Panc1 (cell line): ENCODE data around the gene ENTPD1. TPM values are rescaled to one million over a fixed set of nuclear protein-coding genes. Genes with fewer than 3 reads are reported as not detected.

Source experiments
- ATAC-seq: fragments of 200-7000 bp; cut with Tn5 transposase; 2 replicates; pipeline ENCODE4 v1.9.1; 2020; ENCODE audit warnings: mild to moderate bottlenecking, moderate library complexity
- BruUV-seq: library from RNA; stranded (reverse); fragments of 400-500 nt; replicated peaks from 2 replicates; lab custom pipeline; 2021; lab: Mats Ljungman, UMichigan
- CTCF ChIA-PET: fragments of 300-600 bp; sonication (Branson Sonifier 250); formaldehyde crosslinking; loops from one replicate; lab custom pipeline; 2022; ENCODE audit warnings: antibody characterized with exemption; lab: Charles Lee
- POLR2A ChIA-PET: fragments of 300-600 bp; sonication (Branson Sonifier 250); formaldehyde crosslinking; loops from one replicate; lab custom pipeline; 2022; ENCODE audit warnings: antibody characterized with exemption; lab: Charles Lee
- DNase-seq: peaks from one replicate; pipeline ENCODE4 v3.0.0-alpha.2; 2010; ENCODE audit warnings: low read depth, low spot score
- H3K27ac ChIP-seq: 2 replicates; pipeline ENCODE4 v1.5.1; 2011; ENCODE audit warnings: mild to moderate bottlenecking, low read length, inconsistent platforms
- H3K27me3 ChIP-seq: fragments of 200-500 bp; sonication (Bioruptor generic); 2 replicates; pipeline ENCODE4 v1.6.0; 2014; ENCODE audit warnings: low read length, inconsistent platforms; ENCODE audit not compliant: control insufficient read depth, insufficient read depth
- H3K36me3 ChIP-seq: fragments of 200-500 bp; sonication (Bioruptor generic); 2 replicates; pipeline ENCODE4 v1.5.1; 2014; ENCODE audit warnings: inconsistent platforms, mild to moderate bottlenecking, low read length, moderate library complexity; ENCODE audit not compliant: control insufficient read depth, insufficient read depth
- H3K4me1 ChIP-seq: 2 replicates; pipeline ENCODE4 v1.5.1; 2011; ENCODE audit warnings: inconsistent platforms, mild to moderate bottlenecking, low read length, moderate library complexity; ENCODE audit not compliant: control insufficient read depth, insufficient read depth
- H3K4me3 ChIP-seq, 2 experiments: 2 replicates each; pipeline ENCODE4 v1.5.1; 2011 to 2012; ENCODE audit warnings: low read depth in 2 of 2, low read length in 2 of 2, mild to moderate bottlenecking in 2 of 2, inconsistent platforms in 1 of 2, moderate library complexity in 1 of 2
- H3K9me3 ChIP-seq: fragments of 200-500 bp; sonication (Bioruptor generic); 2 replicates; pipeline ENCODE4 v1.5.1; 2014; ENCODE audit warnings: low read depth, mild to moderate bottlenecking, inconsistent platforms, low read length, moderate library complexity; ENCODE audit not compliant: control insufficient read depth, insufficient read depth
- CTCF ChIP-seq: fragments of 450-650 bp; IDR thresholded peaks from 2 replicates; pipeline ENCODE4 v1.5.1; 2017; ENCODE audit warnings: mild to moderate bottlenecking
- POLR2AphosphoS5 ChIP-seq: IDR thresholded peaks from 2 replicates; pipeline ENCODE4 v1.6.1; 2012; ENCODE audit warnings: mild to moderate bottlenecking, low read depth, low read length, moderate library complexity
- REST ChIP-seq, 2 experiments: IDR thresholded peaks; 2 replicates each; pipeline ENCODE4 v1.6.1; 2011 to 2012; ENCODE audit warnings: low read depth in 2 of 2, control low read depth in 1 of 2, low read length in 1 of 2, mild to moderate bottlenecking in 1 of 2, moderate library complexity in 1 of 2; ENCODE audit not compliant: insufficient read depth in 1 of 2
- SIN3A ChIP-seq: IDR thresholded peaks from 2 replicates; pipeline ENCODE4 v1.6.1; 2012; ENCODE audit warnings: low read depth, mild to moderate bottlenecking, low read length, moderate library complexity, borderline replicate concordance; ENCODE audit not compliant: insufficient read depth
- TCF7L2 ChIP-seq: IDR thresholded peaks from 2 replicates; pipeline ENCODE4 v1.6.1; 2011; ENCODE audit warnings: mild to moderate bottlenecking, low read depth, low read length, inconsistent platforms
- in situ Hi-C: cut with HindIII; loops from 2 replicates; pipeline ENCODE4 v1.10.0; 2016; ENCODE audit warnings: low sequenced_read_pairs, low pct_unique_long_range_greater_than_20kb
- intact Hi-C: fragments of 100-400 bp; cut with micrococcal nuclease; formaldehyde crosslinking; loops from one replicate; pipeline ENCODE4 v1.10.0; 2022; ENCODE audit not compliant: unreplicated experiment
- total RNA-seq: library from RNA; stranded (reverse); gene quantifications from one replicate; pipeline ENCODE4 v1.2.1, GENCODE V29; 2021; ENCODE audit not compliant: unreplicated experiment

Gene ENTPD1
- total RNA-seq, 1 experiment from 2014 or later: 0.31 TPM

- H3K9me3 ChIP-seq: no peaks in the 10 kb centered on the region
- BruUV-seq: no TSS peak
- intact Hi-C loops: no loop called here
- H3K4me3 ChIP-seq: no peak overlapping the region
- no peaks in the 10 kb centered on the region for H3K36me3 ChIP-seq
- H3K27me3 ChIP-seq: 0 out of 2 replicates have a peak, but pooled peaks cover 1% of the 10 kb centered on the region
- POLR2A ChIA-PET: no interaction called here
- no peak overlapping the region for H3K27ac ChIP-seq
- in situ Hi-C loops: no loop called here
- no peak for TF ChIP-seq POLR2AphosphoS5
- no peak for TF ChIP-seq SIN3A
- no peak for TF ChIP-seq TCF7L2
- ATAC-seq (no peak), DNase-seq (no peak)
- H3K4me1 ChIP-seq: no peaks in the 10 kb centered on the region
- CTCF ChIA-PET: no interaction called here
Measured at GRCh38 chr10:95835149-95835860, 79.3 kb downstream of the ENTPD1 start.

GRCh38 chr10:95835911-95836310, 79.9 kb downstream of the ENTPD1 start:
- Histone ChIP-seq H3K4me1 (no peaks in the 10 kb centered on the region), H3K4me3 (no peak overlapping the region), H3K9me3 (no peaks in the 10 kb centered on the region), H3K27me3 (peaks cover 7% of the 10 kb centered on the region; the same call in 1 of the 2 replicates), H3K36me3 (no peaks in the 10 kb centered on the region), H3K27ac (no peak overlapping the region)
- in situ Hi-C loops (no loop called here), intact Hi-C loops (no loop called here)
- CTCF ChIA-PET: interaction anchor here (0.9 kb wide), 1 partner anchor 142 kb away, joined by 3 read pairs; the partner anchor contains the start of gene TCTN3
- ATAC-seq: no peak
- POLR2A ChIA-PET: no interaction called here
- no peak for DNase-seq
- BruUV-seq: no TSS peak
- TF ChIP-seq CTCF (no peak), TCF7L2 (no peak), REST (IDR thresholded peaks at IDR 0.05; ENCODE audit: insufficient read depth in 1 of 2, low read depth in 2 of 2, low read length in 1 of 2) (no peak), SIN3A (no peak), POLR2AphosphoS5 (no peak)
